ENCODE data around the gene PSMA5.

The PSMA5 gene

DNA sequence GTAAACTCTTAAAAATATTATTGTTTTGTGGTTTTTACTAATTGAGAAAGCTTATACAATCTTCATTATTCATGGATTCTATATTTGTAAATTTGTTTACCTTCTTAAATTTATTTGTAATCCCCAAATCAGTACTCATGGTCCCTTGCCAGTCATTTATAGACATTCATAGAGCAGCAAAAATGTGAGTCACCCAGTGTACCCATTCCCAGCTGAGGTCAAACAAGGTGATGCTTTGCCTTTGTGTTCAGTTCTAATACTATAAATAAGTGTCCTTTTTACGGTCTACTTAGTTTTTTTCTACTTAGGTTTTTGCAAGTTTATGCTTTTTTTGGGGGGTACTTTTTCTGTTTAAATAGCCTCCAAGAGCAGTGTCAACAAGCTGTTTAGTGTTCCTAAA is 64.6 kb downstream of the PSMA5 start:
- no peak for DNase-seq

DNA sequence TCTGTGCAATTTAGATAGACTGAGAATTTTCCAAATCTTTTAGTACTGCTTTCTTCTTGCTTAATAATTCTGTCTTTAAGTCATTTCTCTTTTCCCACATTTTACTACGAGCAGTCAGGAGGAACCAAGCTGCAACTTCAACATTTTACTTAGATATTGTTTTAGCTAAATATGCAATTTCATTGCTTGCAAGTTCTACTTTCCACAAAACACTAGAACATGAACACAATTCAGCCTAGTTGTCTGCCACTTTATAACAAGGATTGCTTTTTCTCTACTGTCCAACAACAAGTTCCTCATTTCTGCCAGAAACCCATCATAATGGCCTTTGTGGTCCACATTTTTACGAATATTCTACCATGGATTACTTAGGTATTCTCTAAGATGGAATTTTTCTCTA is 65.2 kb downstream of the PSMA5 start:
- DNase-seq, result no peak

DNA sequence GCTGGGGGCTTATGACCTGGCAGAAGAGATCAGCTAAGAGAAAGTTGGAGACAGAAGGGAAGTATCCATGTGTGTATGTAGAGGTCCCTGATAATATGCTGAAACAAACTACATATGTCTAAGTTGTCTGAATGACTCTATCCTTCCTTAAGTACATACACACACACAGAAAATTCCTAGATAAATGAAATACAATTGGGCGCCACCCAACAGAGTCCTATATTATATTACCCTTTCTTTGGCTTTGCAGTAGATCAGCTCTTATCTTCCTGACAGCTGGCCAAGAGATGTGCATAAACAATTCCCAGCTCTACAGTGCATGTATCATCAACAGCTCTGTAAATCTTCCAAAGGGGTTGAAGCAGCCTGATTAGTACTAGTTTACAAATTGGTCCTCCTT is 68.6 kb downstream of the PSMA5 start:
- no peak for DNase-seq

DNA sequence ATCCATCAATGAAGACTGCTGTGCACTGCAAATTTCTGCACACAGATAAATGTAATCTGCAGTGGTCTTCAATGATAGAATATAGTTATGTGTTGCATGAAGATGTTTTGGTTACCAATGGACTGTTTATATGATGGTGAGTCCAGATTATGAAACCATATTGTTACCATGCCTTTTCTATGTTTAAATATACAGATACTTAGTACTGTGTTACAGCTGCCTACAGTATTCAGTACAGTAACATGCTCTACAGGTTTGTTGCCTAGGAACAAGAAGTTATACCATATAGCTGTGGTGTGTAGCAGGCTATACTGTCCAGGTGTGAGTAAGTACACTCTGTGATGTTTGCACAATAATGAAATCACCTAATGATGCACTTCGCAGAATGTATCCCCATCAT is 69.3 kb downstream of the PSMA5 start:
- no peak for DNase-seq

DNA sequence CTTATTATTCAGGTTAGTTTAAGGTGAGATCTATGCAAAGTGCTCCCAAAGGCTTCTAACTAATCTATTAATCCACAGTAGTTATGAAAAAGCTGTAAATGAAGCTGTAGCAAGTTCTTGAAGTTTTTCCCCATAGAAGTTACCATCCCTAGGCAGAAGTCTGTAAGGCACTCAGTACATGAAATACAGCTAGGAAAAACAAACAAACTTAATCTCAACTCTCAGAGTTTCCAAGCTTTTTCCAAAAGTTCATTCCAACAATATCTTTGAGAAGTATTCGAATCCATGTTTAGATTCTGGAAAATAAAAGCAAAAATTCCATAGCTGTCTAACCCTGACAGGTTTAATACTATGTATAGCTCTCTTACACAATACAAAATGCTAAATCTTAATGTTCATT is 69.7 kb downstream of the PSMA5 start:
- DNase-seq, result no peak

DNA sequence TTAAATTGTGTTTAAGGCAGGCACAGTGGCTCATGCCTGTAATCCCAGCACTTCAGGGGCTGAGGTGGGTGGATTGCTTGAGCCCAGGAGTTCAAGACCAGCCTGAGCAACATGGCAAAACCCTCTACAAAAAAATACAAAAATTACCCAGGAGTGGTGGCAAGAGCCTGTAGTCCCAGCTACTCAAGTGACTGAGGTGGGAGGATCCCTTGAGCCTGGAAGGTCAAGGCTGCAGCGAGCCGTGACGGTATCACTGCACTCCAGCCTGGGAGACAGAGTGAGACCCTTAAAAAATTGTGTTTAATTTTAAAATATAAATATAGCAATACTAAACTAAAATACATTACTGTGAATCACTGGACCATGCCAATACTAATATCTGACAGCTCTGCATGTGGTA is 71.3 kb downstream of the PSMA5 start:
- DNase-seq, result no peak

DNA sequence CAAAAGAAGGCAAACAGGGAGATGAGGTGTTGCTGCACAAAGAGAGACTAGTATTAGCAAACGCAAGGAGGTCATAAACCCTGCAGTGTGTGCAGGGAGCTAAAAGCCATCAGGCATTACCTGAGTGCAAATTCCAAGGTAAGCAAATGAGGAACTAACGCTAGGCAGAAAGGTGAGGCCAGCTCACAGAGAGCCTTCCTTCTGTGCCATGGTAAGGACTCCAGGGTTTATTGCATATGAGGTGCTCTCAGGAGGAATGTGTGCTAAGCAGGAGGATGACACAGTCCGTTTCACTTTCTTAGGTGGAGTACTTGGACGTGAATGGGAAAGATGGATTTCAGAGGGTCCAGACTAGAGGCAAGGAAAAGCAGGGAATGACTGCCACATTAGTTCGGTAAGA is 74.8 kb downstream of the PSMA5 start:
- DNase-seq, result no peak

DNA sequence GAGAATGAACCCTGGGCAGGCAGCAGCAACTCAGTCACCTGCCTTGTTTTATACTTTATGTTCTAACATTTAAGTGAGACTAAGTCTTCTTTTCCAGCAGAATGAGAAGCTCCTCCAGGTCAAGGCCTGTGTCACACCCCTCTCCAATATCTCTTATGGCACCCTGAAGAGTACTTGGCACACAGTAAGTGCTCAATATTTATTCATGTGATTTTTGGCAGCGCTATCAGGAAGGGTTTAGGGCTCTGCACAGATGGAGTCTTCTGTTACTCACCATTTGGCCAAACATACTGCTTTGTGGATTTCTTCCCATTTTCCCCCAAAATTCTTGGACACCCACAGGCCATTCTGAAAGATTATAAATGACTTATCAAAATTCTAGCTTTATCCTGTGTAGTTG is 75.6 kb downstream of the PSMA5 start:
- no peak for DNase-seq

DNA sequence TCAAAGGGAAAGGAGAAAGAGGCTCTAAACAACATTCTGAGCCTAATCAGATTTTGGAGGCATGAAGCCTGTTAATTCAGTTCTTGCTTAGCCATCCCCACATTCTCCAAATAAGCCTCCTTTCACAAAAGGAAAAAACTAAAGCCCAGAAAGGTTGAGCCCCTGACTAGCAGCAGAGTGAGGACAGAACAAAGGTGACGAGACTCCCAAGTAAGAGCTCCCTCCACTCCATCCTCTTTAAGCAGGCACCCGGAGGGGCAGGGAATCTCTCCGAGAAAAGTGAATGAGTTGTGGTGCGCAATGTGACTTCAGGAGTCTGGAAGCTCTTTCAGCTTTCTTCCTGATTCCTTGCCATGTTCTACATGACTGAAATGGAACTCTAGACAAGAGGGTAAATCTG is 76.1 kb downstream of the PSMA5 start:
- DNase-seq, result no peak
